H9 (cell line): ENCODE results near the gene SCUBE1. TPM values are rescaled to one million over a fixed set of nuclear protein-coding genes. Genes with fewer than 3 reads are reported as not detected.

Source experiments
- DNase-seq: peaks from one replicate; pipeline ENCODE4 v3.0.0-alpha.2; 2017
- H2AFZ ChIP-seq: one replicate; pipeline ENCODE4 v1.6.1; 2013; ENCODE audit warnings: mild to moderate bottlenecking, low read length, control low read depth, moderate library complexity
- H2AK5ac ChIP-seq: 2 replicates; pipeline ENCODE4 v1.6.1; 2013; ENCODE audit warnings: low read length, control low read depth, mixed read lengths; ENCODE audit not compliant: insufficient read length
- H2BK120ac ChIP-seq: one replicate; pipeline ENCODE4 v1.6.1; 2013; ENCODE audit warnings: low read depth, mild to moderate bottlenecking, low read length, control low read depth, inconsistent platforms; ENCODE audit not compliant: poor library complexity, severe bottlenecking
- H2BK12ac ChIP-seq: 2 replicates; pipeline ENCODE4 v1.6.1; 2013; ENCODE audit warnings: low read length, control low read depth, mixed read lengths, low read depth; ENCODE audit not compliant: insufficient read length
- H2BK15ac ChIP-seq: 2 replicates; pipeline ENCODE4 v1.6.1; 2013; ENCODE audit warnings: low read depth, low read length, control low read depth
- H2BK20ac ChIP-seq: one replicate; pipeline ENCODE4 v1.6.1; 2013; ENCODE audit warnings: low read depth, mild to moderate bottlenecking, low read length, control low read depth, inconsistent platforms; ENCODE audit not compliant: poor library complexity, severe bottlenecking
- H2BK5ac ChIP-seq: 2 replicates; pipeline ENCODE4 v1.6.1; 2013; ENCODE audit warnings: low read length, control low read depth, mixed read lengths; ENCODE audit not compliant: insufficient read length
- H3K14ac ChIP-seq: 2 replicates; pipeline ENCODE4 v1.6.1; 2013; ENCODE audit warnings: low read length, control low read depth; ENCODE audit not compliant: insufficient read depth
- H3K18ac ChIP-seq: 2 replicates; pipeline ENCODE4 v1.6.1; 2013; ENCODE audit warnings: low read depth, mild to moderate bottlenecking, mixed read lengths, low read length, control low read depth; ENCODE audit not compliant: insufficient read length
- H3K23ac ChIP-seq: 2 replicates; pipeline ENCODE4 v1.6.1; 2013; ENCODE audit warnings: low read length, control low read depth, mixed read lengths, low read depth; ENCODE audit not compliant: insufficient read length
- H3K23me2 ChIP-seq: 2 replicates; pipeline ENCODE4 v1.6.1; 2013; ENCODE audit warnings: low read depth, mild to moderate bottlenecking, mixed read lengths, low read length, control low read depth; ENCODE audit not compliant: insufficient read length, poor library complexity, severe bottlenecking
- H3K27ac ChIP-seq: 2 replicates; pipeline ENCODE4 v1.5.1; 2013; ENCODE audit warnings: low read length, control low read depth, mixed read lengths, low read depth; ENCODE audit not compliant: insufficient read length
- H3K27me3 ChIP-seq: 2 replicates; pipeline ENCODE4 v1.6.1; 2013; ENCODE audit warnings: low read length, control low read depth, inconsistent platforms; ENCODE audit not compliant: insufficient read depth
- H3K4ac ChIP-seq: 2 replicates; pipeline ENCODE4 v1.6.1; 2013; ENCODE audit warnings: low read depth, mild to moderate bottlenecking, control low read depth, inconsistent platforms, low read length, moderate library complexity
- H3K4me1 ChIP-seq: 2 replicates; pipeline ENCODE4 v1.6.1; 2013; ENCODE audit warnings: low read length, control low read depth, inconsistent platforms; ENCODE audit not compliant: insufficient read depth
- H3K4me2 ChIP-seq: 2 replicates; pipeline ENCODE4 v1.6.1; 2013; ENCODE audit warnings: low read length, control low read depth, mixed read lengths; ENCODE audit not compliant: insufficient read length, insufficient read depth
- H3K56ac ChIP-seq: 2 replicates; pipeline ENCODE4 v1.6.1; 2013; ENCODE audit warnings: low read depth, mild to moderate bottlenecking, mixed read lengths, low read length, control low read depth; ENCODE audit not compliant: insufficient read length
- H3K79me1 ChIP-seq: 2 replicates; pipeline ENCODE4 v1.6.1; 2013; ENCODE audit warnings: low read depth, mild to moderate bottlenecking, moderate library complexity, low read length, control low read depth, inconsistent platforms; ENCODE audit not compliant: insufficient read depth, poor library complexity, severe bottlenecking
- H3K79me2 ChIP-seq: 2 replicates; pipeline ENCODE4 v1.6.1; 2013; ENCODE audit warnings: low read length, control low read depth, inconsistent platforms; ENCODE audit not compliant: insufficient read depth
- H3K9ac ChIP-seq: 2 replicates; pipeline ENCODE4 v1.6.1; 2013; ENCODE audit warnings: low read length, control low read depth, mixed read lengths; ENCODE audit not compliant: insufficient read length; ENCODE audit errors: extremely low read depth
- H3K9me3 ChIP-seq: one replicate; pipeline ENCODE4 v1.6.1; 2013; ENCODE audit warnings: low read depth, low read length, inconsistent platforms; ENCODE audit not compliant: control insufficient read depth
- H3T11ph ChIP-seq: one replicate; pipeline ENCODE4 v1.6.1; 2013; ENCODE audit warnings: mild to moderate bottlenecking, low read length, control low read depth, inconsistent platforms
- H4K20me1 ChIP-seq: one replicate; pipeline ENCODE4 v1.6.1; 2013; ENCODE audit not compliant: control insufficient read depth, insufficient read length, insufficient read depth
- H4K5ac ChIP-seq: 2 replicates; pipeline ENCODE4 v1.6.1; 2013; ENCODE audit warnings: low read depth, mild to moderate bottlenecking, mixed read lengths, low read length, control low read depth; ENCODE audit not compliant: insufficient read length
- H4K8ac ChIP-seq: replicated peaks from 2 replicates; pipeline ENCODE4 v1.6.1; 2013; ENCODE audit warnings: low read length, control low read depth, mixed read lengths, low read depth; ENCODE audit not compliant: insufficient read length
- H4K91ac ChIP-seq: 2 replicates; pipeline ENCODE4 v1.6.1; 2013; ENCODE audit warnings: low read depth, mild to moderate bottlenecking, moderate library complexity, mixed read lengths, low read length, control low read depth; ENCODE audit not compliant: insufficient read length
- H3K27ac Mint-ChIP-seq, 3 experiments: 2 replicates in 2 of 3; 3 replicates in 1 of 3; pipeline ENCODE4 v1.8.0; 2020 to 2021; ENCODE audit warnings: mixed read lengths in 3 of 3, mild to moderate bottlenecking in 1 of 3, moderate library complexity in 1 of 3
- H3K27me3 Mint-ChIP-seq: 2 replicates; pipeline ENCODE4 v1.8.0; 2021; ENCODE audit warnings: low read depth, mild to moderate bottlenecking, moderate library complexity, mixed read lengths
- H3K36me3 Mint-ChIP-seq, 3 experiments: 2 replicates in 2 of 3; 3 replicates in 1 of 3; pipeline ENCODE4 v1.8.0; 2020 to 2021; ENCODE audit warnings: low read depth in 3 of 3, mixed read lengths in 3 of 3; ENCODE audit not compliant: insufficient read depth in 1 of 3
- H3K4me1 Mint-ChIP-seq, 2 experiments: 2 replicates each; pipeline ENCODE4 v1.8.0; 2020; ENCODE audit warnings: mixed read lengths in 2 of 2
- H3K4me3 Mint-ChIP-seq, 2 experiments: 2 replicates in 1 of 2; 3 replicates in 1 of 2; pipeline ENCODE4 v1.8.0; 2020 to 2021; ENCODE audit warnings: mild to moderate bottlenecking in 2 of 2, mixed read lengths in 2 of 2, moderate library complexity in 1 of 2
- H3K9me3 Mint-ChIP-seq, 2 experiments: 2 replicates in 1 of 2; 3 replicates in 1 of 2; pipeline ENCODE4 v1.8.0; 2020; ENCODE audit warnings: mild to moderate bottlenecking in 2 of 2, mixed read lengths in 2 of 2, moderate library complexity in 1 of 2
- WGBS: extraction: QIAGEN DNeasy Blood & Tissue Kit; methylation state at CpG from one replicate; pipeline ENCODE4 v1.1.7; 2013; ENCODE audit warnings: missing lambda C conversion rate, low lambda C conversion rate, mixed read lengths; ENCODE audit not compliant: insufficient read length; ENCODE audit errors: extremely low coverage; 5-methylcytosine and 5-hydroxymethylcytosine counted together
- total RNA-seq: library from RNA; stranded (reverse); gene quantifications from 2 replicates; pipeline ENCODE4 v1.2.1, GENCODE V29; 2021
- TF ChIP-seq, protein P1 (sequence below): fragments of 200-600 bp; sonication (generic); conservative IDR thresholded peaks from 3 replicates; pipeline ENCODE4 v1.8.0; 2021; ENCODE audit warnings: antibody characterized with exemption, mild to moderate bottlenecking

The SCUBE1 gene
- total RNA-seq, 1 experiment from 2014 or later, result 1.2 TPM

DNA sequence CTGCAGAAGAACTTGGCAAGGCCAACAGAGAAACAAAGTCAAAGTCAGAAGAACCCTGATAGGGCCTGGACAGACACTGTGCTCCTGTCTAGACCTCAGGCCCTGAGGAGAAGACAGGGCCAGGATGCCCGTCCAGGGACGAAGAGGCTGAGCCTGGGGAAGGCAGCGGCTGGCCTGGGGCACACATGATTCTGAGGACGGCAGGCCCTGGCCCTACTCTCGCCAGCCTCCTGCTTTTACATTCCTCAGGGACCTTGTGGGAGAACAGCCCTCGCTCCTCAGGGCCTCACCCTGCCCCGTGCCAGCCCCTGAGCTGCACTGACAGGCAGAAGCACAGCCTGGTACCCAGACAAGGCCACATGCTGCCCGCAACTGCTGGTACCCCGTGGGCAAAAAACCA lies 112.6 kb downstream of the SCUBE1 start:
- Mint-ChIP-seq H3K27ac (no peak overlapping the region), H3K36me3 (no peaks in the 10 kb centered on the region), H3K9me3 (no peaks in the 10 kb centered on the region; a peak in 1 of 5 replicates), H3K27me3 (peaks cover 14% of the 10 kb centered on the region), H3K4me1 (peaks cover 28 to 31% of the 10 kb centered on the region in 2 experiments), H3K4me3 (no peak overlapping the region)
- Histone ChIP-seq H4K5ac (no peak overlapping the region), H2AFZ (no peak overlapping the region), H3K23me2 (no peaks in the 10 kb centered on the region), H4K20me1 (no peaks in the 10 kb centered on the region), H3K79me1 (no peaks in the 10 kb centered on the region), H3K9ac (no peak overlapping the region), H3K56ac (no peak overlapping the region), H3K9me3 (no peaks in the 10 kb centered on the region), H3K4me2 (no peak overlapping the region), H2BK12ac (no peak overlapping the region), H2BK15ac (no peak overlapping the region), H3K27me3 (no peaks in the 10 kb centered on the region; the same call in 1 of the 2 replicates), H2BK120ac (no peak overlapping the region), H3K27ac (no peak overlapping the region), H2BK20ac (no peak overlapping the region), H3K4me1 (no peaks in the 10 kb centered on the region; the same call in 1 of the 2 replicates), H4K8ac (no peak overlapping the region), H3K23ac (no peak overlapping the region), H3K18ac (no peak overlapping the region), H3K79me2 (no peaks in the 10 kb centered on the region), H3T11ph (no peak overlapping the region), H2AK5ac (no peak overlapping the region), H4K91ac (no peak overlapping the region), H2BK5ac (no peak overlapping the region), H3K4ac (no peak overlapping the region), H3K14ac (no peak overlapping the region)
- TF ChIP-seq, protein P1, sequence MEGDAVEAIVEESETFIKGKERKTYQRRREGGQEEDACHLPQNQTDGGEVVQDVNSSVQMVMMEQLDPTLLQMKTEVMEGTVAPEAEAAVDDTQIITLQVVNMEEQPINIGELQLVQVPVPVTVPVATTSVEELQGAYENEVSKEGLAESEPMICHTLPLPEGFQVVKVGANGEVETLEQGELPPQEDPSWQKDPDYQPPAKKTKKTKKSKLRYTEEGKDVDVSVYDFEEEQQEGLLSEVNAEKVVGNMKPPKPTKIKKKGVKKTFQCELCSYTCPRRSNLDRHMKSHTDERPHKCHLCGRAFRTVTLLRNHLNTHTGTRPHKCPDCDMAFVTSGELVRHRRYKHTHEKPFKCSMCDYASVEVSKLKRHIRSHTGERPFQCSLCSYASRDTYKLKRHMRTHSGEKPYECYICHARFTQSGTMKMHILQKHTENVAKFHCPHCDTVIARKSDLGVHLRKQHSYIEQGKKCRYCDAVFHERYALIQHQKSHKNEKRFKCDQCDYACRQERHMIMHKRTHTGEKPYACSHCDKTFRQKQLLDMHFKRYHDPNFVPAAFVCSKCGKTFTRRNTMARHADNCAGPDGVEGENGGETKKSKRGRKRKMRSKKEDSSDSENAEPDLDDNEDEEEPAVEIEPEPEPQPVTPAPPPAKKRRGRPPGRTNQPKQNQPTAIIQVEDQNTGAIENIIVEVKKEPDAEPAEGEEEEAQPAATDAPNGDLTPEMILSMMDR, result no peak
- WGBS, result no CpG with 5 or more reads among the region's 9 CpGs
- no peak for DNase-seq
